ENCODE results near the gene LYRM2. TPM values are rescaled to one million over a fixed set of nuclear protein-coding genes. Genes with fewer than 3 reads are reported as not detected.

Gene LYRM2
- total RNA-seq, 1 donor from 2014 or later, result 11.3 TPM

- H3K4me3 ChIP-seq (ENCODE audit: low read depth, low read length), result no peak overlapping the region
- TF ChIP-seq, protein P1, sequence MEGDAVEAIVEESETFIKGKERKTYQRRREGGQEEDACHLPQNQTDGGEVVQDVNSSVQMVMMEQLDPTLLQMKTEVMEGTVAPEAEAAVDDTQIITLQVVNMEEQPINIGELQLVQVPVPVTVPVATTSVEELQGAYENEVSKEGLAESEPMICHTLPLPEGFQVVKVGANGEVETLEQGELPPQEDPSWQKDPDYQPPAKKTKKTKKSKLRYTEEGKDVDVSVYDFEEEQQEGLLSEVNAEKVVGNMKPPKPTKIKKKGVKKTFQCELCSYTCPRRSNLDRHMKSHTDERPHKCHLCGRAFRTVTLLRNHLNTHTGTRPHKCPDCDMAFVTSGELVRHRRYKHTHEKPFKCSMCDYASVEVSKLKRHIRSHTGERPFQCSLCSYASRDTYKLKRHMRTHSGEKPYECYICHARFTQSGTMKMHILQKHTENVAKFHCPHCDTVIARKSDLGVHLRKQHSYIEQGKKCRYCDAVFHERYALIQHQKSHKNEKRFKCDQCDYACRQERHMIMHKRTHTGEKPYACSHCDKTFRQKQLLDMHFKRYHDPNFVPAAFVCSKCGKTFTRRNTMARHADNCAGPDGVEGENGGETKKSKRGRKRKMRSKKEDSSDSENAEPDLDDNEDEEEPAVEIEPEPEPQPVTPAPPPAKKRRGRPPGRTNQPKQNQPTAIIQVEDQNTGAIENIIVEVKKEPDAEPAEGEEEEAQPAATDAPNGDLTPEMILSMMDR (conservative IDR thresholded peaks at IDR 0.05; ENCODE audit: low read depth, low read length), result no peak
- no peak for DNase-seq (ENCODE audit: low read depth)
Measured at GRCh38 chr6:89574910-89575561, 63.5 kb downstream of the LYRM2 start.

GRCh38 chr6:89567630-89568390 is 70.7 kb downstream of the LYRM2 start:
- TF ChIP-seq, protein P1 (conservative IDR thresholded peaks at IDR 0.05; ENCODE audit: low read depth, low read length), result no peak
- DNase-seq (ENCODE audit: low read depth), result no peak
- no peak overlapping the region for H3K4me3 ChIP-seq (ENCODE audit: low read depth, low read length)

DNA sequence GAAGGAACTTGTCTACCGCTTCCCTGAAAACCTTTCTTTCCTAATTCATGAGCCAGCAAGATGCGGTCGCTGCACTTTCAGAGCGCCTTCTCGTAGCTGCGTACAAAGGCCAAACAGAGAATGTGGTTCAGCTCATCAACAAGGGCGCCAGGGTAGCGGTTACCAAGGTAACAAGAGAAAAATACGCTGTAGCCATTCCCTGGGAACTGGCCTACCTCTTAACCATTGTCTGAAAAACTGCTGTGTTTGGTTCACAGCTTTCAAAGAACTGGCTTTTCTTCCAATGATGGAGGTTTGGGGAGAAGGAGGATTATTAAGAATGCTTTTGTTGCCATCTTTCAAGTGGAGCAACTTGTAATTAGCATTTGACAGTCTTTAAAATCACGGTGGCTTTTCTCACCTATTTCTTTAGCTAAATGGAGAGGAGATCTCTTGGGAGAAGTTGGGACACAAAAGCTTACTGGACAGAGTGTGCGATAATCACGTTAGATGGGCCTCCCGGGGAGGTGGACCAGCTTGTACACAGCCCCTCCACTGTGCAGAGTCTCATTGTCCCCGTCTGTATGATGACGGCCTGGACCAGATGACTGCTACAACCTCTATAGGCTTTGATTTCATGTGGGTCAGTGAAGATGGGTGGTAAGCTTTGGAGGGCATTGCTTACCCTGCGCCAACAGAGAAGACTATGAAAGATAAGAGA is 71.5 kb downstream of the LYRM2 start:
- DNase-seq (ENCODE audit: low read depth), result no peak
- TF ChIP-seq, protein P1 (conservative IDR thresholded peaks at IDR 0.05; ENCODE audit: low read depth, low read length), result no peak
- H3K4me3 ChIP-seq (ENCODE audit: low read depth, low read length), result no peak overlapping the region

DNA sequence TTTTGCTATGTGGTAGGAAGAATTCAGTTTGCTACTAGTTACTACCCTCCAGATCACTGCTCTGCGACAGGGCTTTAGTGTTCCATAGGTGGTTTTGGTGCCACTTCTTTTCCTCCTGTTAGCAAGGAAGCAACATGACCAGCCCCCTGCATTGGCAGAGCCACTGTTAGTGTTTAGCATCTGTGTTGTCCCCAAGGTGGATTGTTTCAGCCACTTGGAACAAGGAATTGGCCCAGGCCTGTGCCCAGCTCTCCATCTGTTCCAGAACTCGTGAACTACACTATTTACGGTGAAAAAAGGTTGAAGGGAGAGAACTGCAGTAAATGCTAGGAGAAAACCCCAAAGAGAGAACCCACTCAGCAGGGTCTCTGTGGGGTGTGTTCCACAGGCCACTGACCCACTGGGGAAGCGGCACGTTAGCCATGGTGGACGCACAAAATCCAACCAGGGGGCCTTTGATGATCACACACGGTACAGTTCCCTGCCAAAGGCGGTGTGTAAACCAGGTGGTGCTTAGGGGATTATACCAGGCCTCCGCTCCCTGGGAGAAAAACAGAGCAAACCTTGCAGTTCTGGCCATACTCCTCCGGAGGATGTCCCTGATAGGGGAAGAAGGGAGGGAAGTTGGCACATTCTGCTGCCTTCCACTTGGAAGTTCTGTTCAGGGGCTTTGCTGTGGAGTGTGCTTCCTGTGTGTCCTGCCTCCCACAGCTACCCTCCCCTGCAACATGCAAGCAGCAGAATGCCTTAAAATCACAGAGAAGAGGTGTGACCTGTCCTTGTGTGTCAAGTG is 72.3 kb downstream of the LYRM2 start:
- no peak overlapping the region for H3K4me3 ChIP-seq (ENCODE audit: low read depth, low read length)
- TF ChIP-seq, protein P1 (conservative IDR thresholded peaks at IDR 0.05; ENCODE audit: low read depth, low read length), result no peak
- DNase-seq (ENCODE audit: low read depth), result no peak

DNA sequence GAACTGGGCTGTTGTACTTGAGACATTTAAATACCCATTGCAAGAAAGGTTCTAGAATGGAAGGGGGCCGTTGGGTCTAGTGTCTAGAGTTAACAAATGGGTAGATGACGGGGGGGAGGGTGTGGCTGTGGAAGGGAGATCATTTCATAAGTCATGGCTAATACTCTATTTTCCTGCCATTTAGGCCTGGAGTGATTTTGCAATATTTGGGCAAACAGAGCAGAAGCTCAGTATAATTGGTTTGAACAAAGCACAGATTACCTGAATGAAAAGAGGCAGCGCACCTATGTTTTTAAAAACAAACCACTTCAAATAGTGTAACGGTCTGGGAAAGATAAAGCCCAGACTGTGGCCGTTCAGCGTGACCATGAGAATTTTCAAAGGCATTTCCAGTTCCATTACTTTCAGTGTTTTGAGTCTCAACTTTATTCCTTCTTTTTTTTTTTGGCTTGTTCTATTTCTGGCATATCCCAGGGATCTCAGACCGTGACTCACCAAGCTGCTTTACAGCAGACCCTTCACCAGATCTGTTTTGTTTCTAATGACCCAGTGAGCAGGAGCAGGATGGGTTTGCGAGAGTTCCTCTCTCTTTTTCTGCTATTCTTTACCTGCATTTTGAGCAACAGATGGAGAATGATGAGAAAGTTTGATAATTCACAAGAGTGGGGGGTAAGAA is 73.7 kb downstream of the LYRM2 start:
- DNase-seq (ENCODE audit: low read depth), result no peak
- TF ChIP-seq, protein P1 (conservative IDR thresholded peaks at IDR 0.05; ENCODE audit: low read depth, low read length), result no peak
- no peak overlapping the region for H3K4me3 ChIP-seq (ENCODE audit: low read depth, low read length)

DNA sequence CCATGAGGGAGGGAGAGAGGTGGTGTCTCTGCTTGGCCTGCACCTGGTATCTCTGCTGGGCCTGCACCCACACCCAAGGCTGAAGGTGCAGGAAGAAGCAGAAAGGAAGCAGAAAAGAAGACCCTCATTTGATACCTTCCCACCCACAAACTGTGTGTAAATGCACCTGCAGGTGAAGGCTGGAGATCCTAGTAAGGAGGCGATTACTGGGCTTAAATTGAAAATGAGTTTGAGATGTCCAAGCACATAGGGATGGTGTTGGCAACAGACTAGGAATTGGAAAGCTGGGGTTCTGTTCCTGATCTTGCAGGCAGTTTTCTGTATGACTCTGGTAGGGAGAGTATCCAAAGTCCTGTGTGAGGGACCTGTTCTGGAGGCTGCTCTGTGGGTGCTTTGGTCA is 74.7 kb downstream of the LYRM2 start:
- no peak overlapping the region for H3K4me3 ChIP-seq (ENCODE audit: low read depth, low read length)
- no peak for DNase-seq (ENCODE audit: low read depth)
- TF ChIP-seq, protein P1 (conservative IDR thresholded peaks at IDR 0.05; ENCODE audit: low read depth, low read length), result no peak

All from epithelial cell of proximal tubule (primary cell).